A673 (cell line): Measurements from ENCODE around the gene MRPL51.

ENCODE experiments used
- CTCF ChIP-seq: fragments of 300-800, 200-600 bp; sonication (generic); conservative IDR thresholded peaks from 2 replicates; pipeline ENCODE4 v1.5.1; 2017; ENCODE audit warnings: low read depth, mild to moderate bottlenecking, antibody characterized with exemption, low read length, moderate library complexity, mixed read lengths
- EZH2 ChIP-seq: fragments of 200-600 bp; sonication (generic); IDR thresholded peaks from 2 replicates; pipeline ENCODE4 v1.6.1; 2017; ENCODE audit warnings: borderline replicate concordance, low read depth, mild to moderate bottlenecking, mixed read lengths, antibody characterized with exemption, low read length; ENCODE audit not compliant: poor library complexity, severe bottlenecking

GRCh38 chr12:6500466-6500865 is 7.4 kb upstream of the MRPL51 start:
- TF ChIP-seq CTCF: no peak
- TF ChIP-seq EZH2: no peak
